DOHH2 (cell line): ENCODE results near the gene THBS3.
"Not testable (repeated sequence)": the region's sequence is repeated elsewhere in the genome, so short reads cannot be mapped to it uniquely, and the experiment has no call there.

Experiments used
- EZH2phosphoT487 ChIP-seq: fragments of 200-600 bp; sonication (generic); IDR thresholded peaks from 2 replicates; pipeline ENCODE4 v1.6.1; 2017; ENCODE audit warnings: borderline replicate concordance, mild to moderate bottlenecking, antibody characterized with exemption, low read length, moderate library complexity, mixed read lengths
- TF ChIP-seq, protein P1 (sequence below): fragments of 200-600 bp; sonication (generic); IDR thresholded peaks from one replicate; pipeline ENCODE4 v1.5.1; 2014; ENCODE audit warnings: antibody characterized with exemption, mild to moderate bottlenecking, low read depth, low read length; ENCODE audit not compliant: poor library complexity, severe bottlenecking

DNA sequence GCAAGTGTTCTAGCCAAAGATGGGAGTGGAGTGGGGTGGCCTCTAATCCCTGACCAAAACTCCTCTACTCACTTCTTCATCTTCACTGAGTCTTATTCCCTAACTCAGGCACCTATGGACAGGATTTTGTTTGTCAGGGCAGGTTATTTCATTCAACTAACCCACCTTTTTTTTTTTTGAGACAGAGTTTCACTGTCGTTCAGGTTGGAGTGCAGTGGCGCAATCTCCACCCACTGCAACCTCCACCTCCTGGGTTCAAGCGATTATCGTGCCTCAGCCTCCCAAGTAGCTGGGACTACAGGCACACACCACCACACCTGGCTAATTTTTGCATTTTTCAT, 39.6 kb downstream of the THBS3 start:
- TF ChIP-seq, protein P1, sequence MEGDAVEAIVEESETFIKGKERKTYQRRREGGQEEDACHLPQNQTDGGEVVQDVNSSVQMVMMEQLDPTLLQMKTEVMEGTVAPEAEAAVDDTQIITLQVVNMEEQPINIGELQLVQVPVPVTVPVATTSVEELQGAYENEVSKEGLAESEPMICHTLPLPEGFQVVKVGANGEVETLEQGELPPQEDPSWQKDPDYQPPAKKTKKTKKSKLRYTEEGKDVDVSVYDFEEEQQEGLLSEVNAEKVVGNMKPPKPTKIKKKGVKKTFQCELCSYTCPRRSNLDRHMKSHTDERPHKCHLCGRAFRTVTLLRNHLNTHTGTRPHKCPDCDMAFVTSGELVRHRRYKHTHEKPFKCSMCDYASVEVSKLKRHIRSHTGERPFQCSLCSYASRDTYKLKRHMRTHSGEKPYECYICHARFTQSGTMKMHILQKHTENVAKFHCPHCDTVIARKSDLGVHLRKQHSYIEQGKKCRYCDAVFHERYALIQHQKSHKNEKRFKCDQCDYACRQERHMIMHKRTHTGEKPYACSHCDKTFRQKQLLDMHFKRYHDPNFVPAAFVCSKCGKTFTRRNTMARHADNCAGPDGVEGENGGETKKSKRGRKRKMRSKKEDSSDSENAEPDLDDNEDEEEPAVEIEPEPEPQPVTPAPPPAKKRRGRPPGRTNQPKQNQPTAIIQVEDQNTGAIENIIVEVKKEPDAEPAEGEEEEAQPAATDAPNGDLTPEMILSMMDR: not testable (repeated sequence)
- TF ChIP-seq EZH2phosphoT487: not testable (repeated sequence)
